ENCODE measurements around the gene EVPL.

- peak; percentile 84 to 98 (median 94) for TF ChIP-seq CTCF (IDR thresholded peaks at IDR 0.05)
- TF ChIP-seq POLR2A (IDR thresholded peaks at IDR 0.05), result no peak
Measured at GRCh38 chr17:76014100-76014924, 12.8 kb downstream of the EVPL start.

Measured in thyroid gland (tissue), 4 donors.